ENCODE results near the gene ALG9.
A peak's percentile ranks its signal among the peaks of the same experiment; 100 is the strongest.

Gene ALG9

DNA sequence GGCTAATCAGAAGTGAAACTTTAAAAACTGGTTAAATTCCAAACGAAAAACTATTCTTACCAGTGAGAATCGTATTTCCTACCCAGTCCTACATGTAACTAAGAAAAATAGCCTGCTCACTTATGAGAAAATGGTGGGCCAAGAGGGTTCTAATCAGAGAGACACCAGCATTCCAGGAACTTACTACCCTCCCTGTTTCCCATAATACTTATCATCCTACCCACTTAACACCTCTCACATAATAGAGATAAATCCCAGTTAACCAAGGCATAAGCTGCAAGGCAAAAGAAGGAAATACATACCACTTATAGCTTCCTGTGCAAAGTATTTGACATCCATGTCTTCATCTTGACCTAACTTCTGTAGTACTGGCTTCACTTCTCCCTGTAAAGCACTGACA is 129.6 kb downstream of the ALG9 start:
- no peak for DNase-seq
- intact Hi-C loops (cut with DNase I) = no loop called here

DNA sequence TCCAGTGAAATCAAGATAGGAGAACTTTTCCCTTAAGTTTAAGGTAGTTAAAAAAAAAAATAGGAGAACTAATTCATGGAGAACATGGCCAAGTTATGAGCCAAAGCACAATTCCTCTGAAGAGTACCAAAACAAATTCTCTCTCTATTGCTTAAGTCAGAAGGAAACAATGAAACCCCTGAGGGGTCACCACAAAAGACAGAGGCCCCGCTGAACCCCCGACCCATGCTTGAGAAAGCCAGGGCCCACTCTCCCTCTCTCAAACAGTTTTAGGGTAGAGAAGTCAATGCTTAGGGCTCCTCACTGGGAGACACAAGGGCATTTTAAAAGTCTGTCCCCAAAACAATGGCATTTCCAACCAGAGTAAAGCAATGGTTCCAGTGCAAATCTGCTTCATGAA is 132.1 kb downstream of the ALG9 start:
- intact Hi-C loops (cut with DNase I) = loop anchor here (10.0 kb wide), 1 partner anchor 104 kb away; no protein-coding TSS in a partner anchor
- DNase-seq = no peak

DNA sequence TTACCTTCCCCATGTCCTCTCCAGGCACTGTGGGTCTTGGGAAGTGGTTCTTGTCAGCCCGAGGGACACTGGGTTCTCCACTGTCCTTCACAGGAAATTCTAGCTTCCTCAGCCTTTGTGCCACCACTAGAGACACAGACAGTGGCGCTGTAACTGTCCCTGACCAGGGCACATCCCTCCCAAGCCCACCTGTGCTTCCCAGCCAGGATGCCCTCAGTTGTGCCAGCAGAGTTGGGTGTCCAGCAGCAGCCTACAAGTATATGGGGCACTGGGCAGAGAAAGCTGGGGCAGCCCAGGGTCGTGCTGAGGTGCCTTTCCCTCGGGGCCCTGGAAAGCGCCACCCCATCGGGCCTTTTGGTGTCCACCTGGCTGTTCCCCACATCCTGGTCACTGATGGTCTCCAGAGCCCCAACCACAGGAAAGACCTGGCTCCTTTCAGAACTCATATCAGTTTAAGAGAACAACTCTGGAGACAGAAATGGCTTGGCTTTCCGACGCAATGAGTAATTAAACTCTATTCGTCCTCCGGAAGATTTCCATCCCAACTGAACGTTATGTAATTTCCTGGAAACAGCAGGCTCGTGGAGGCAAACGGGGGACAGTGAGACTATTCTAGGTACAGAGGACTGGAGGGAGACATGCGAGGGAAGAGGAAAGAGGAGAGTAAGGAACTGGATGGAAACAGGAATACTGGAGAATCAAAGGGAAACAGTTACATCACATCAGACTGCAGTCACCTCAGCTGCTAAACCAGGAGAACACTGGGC is 133.8 kb downstream of the ALG9 start:
- peak in 3 of 10 donors; percentile 46 to 90 (median 67) for DNase-seq
- intact Hi-C loops (cut with DNase I) = loop anchor here (10.0 kb wide), 1 partner anchor 103 kb away; no protein-coding TSS in a partner anchor

DNA sequence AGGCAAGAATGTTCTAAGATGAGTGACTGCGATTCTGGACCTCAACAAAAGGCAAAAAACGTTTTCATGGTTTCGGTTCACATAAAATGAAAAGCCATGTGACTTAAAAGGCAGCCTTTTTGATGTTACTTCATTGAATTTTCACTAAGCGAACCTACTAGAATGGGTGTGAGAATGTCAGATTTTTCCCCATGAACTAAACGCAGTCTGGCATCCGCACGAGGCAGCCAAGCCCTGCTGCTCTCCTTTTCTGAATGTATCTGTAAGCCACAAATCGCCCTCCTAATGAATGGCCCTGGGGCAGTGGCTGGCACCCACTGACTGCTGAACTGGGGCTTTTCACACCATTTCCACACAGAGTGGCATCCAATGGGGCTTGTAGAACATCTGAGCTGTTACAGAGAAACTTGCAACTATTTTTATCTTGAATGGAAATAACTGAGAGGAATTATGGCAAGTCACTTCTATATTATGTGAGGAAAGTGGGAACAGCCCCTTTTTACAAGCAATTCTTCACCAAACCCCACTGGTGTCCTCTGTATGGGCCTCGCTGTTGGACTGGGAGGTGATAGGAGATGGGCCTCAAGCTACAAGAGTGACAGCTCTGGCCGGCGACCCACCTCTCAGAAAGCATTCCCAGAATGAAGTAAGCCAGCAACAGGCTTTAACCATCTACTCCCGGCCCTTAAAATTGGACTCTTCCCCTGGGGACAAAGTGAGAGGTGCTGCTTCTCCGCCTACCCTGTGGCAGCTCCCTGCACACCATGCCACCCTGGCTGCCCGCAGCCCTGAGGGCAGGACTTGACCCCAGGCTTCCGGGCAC is 134.5 kb downstream of the ALG9 start:
- intact Hi-C loops (cut with DNase I) = loop anchor here (10.0 kb wide), 1 partner anchor 102 kb away; no protein-coding TSS in a partner anchor

More for the DNA sequence above, 134.5 kb downstream of the ALG9 start:
- DNase-seq = peak in 3 of 10 donors; percentile 41 to 91 (median 68)

Measured in posterior cingulate gyrus (tissue), 11 donors.